Gastroesophageal sphincter (tissue), 3 donors: Measurements from ENCODE around the gene PLIN4.

Experiments
- EP300 ChIP-seq: sonication (generic); formaldehyde crosslinking; IDR thresholded peaks from one replicate; pipeline ENCODE4 v1.6.1; 2017; ENCODE audit warnings: antibody characterized with exemption, mild to moderate bottlenecking
- POLR2A ChIP-seq, 2 donors: fragments of 450-650 bp; IDR thresholded peaks; one replicate each; pipeline ENCODE4 v1.6.1; 2017; ENCODE audit warnings: antibody characterized with exemption in 2 of 2, mild to moderate bottlenecking in 2 of 2, moderate library complexity in 1 of 2
- TF ChIP-seq, protein P1 (sequence below), 4 experiments: fragments of 200-600 bp in 2 of 4; fragments of 450-650 bp in 2 of 4; sonication (generic) in 1 of 4; IDR thresholded peaks; one replicate each; pipeline ENCODE4 v1.5.1; 2017 to 2019; ENCODE audit warnings: antibody characterized with exemption in 4 of 4, mild to moderate bottlenecking in 2 of 4, moderate library complexity in 2 of 4

DNA sequence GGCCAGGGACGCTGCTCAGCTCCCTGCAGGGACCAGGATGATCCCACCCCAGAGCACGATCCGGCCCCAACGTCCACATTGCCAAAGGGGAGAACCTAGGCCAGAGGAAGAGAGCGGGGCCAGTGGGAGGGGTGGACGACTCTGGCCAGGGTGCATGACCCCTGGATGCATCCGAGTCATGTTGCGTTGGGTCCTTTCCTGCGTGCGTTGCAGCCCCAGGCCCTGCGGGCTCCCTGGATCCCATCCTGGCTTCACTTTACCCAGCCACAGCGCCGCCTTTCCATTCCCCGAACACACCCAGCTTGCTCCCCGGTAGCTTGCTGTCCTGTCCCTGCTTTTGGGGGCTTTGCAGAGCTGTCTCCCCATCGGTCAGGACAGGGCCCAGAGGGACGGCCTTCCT is 10.5 kb downstream of the PLIN4 start:
- TF ChIP-seq, protein P1, sequence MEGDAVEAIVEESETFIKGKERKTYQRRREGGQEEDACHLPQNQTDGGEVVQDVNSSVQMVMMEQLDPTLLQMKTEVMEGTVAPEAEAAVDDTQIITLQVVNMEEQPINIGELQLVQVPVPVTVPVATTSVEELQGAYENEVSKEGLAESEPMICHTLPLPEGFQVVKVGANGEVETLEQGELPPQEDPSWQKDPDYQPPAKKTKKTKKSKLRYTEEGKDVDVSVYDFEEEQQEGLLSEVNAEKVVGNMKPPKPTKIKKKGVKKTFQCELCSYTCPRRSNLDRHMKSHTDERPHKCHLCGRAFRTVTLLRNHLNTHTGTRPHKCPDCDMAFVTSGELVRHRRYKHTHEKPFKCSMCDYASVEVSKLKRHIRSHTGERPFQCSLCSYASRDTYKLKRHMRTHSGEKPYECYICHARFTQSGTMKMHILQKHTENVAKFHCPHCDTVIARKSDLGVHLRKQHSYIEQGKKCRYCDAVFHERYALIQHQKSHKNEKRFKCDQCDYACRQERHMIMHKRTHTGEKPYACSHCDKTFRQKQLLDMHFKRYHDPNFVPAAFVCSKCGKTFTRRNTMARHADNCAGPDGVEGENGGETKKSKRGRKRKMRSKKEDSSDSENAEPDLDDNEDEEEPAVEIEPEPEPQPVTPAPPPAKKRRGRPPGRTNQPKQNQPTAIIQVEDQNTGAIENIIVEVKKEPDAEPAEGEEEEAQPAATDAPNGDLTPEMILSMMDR (IDR thresholded peaks at IDR 0.05) = no peak
- TF ChIP-seq EP300 = no peak
- no peak for TF ChIP-seq POLR2A (IDR thresholded peaks at IDR 0.05)
